ENCODE data around the gene OR2W1. TPM values are rescaled to one million over a fixed set of nuclear protein-coding genes. Genes with fewer than 3 reads are reported as not detected.

The OR2W1 gene
- polyA plus RNA-seq, 1 donor, result not detected

DNA sequence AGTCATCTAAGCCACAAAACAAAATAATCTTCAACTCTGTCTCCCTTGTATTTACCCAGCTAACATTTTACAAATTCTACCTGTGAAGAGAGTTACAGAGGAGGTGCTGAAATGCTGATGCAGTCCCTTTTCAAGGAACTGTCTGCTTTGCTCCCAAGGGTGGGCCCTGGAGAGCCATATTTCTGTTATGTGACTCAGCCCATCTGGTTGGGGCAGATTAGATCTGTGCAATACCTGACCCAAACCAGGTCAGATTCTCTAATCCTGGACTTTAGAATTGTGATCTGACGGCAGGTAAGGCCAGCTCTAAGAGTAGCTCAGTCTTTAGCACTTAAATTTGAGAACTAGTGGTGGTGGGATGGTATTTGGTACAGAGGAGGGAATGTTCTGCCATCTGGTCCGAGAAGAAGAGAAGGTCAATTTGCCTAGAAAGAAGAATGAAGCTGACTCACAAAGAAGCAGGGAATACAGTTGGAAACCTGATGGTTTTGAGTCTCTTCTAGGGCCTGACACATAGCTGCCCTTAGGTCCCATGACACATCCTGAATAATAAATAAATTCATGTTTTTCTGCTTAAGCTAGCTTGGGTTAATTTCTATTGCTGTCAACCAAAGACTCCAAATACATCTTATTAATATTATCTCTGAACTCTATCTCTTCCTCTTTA, 48.0 kb downstream of the OR2W1 start:
- no peak for DNase-seq

DNA sequence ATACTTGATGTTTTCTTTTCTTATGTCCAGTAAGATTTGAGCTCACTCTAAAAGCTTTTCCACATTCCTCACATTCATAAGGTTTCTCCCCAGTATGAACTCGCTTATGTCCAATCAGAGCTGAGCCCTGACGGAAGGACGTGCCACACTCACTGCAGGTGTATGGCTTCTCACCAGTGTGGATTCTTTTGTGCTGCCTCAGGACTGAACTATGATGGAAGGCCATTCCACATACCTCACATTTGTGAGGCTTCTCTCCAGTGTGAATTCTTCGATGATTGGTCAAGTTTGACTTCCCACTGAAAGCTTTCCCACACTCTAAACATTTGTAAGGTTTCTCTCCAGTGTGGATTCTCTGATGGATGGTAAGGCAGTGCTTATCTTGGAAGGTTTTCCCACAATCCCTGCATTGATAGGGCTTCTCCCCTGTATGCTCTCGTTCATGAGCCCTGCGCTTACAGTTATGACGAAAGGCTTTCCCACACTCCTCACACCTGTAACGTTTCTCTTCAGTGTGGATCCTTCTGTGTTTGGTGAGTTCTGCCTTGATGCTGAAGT, 49.8 kb downstream of the OR2W1 start:
- DNase-seq, result no peak

Other genes starting within 250 kb of the OR2W1 start
- 101 TPM for gene TRIM27, start 121.2 kb downstream of the OR2W1 start, polyA plus RNA-seq (ENCODE audit: insufficient read length)
- gene ZNF311, start 39.9 kb downstream of the OR2W1 start, polyA plus RNA-seq (ENCODE audit: insufficient read length), result 7.9 TPM
- not detected for gene OR2B3, start 42.1 kb upstream of the OR2W1 start, polyA plus RNA-seq (ENCODE audit: insufficient read length)
- gene OR2J1, start 54.3 kb upstream of the OR2W1 start, polyA plus RNA-seq (ENCODE audit: insufficient read length), result not detected
- not detected for gene OR2J3, start 62.9 kb upstream of the OR2W1 start, polyA plus RNA-seq (ENCODE audit: insufficient read length)
- gene OR2J2, start 125.7 kb upstream of the OR2W1 start, polyA plus RNA-seq (ENCODE audit: insufficient read length), result not detected